NCI-H446 treated with DMSO at 0.1 percent for 48 hours (cell line): ENCODE data around the gene BPIFB2.
"Not testable (repeated sequence)": the region's sequence is repeated elsewhere in the genome, so short reads cannot be mapped to it uniquely, and the experiment has no call there.

Source experiments
- DNase-seq: peaks from one replicate; lab custom pipeline; 2025; lab: John Stamatoyannopoulos, UW

BPIFB2 gene

DNA sequence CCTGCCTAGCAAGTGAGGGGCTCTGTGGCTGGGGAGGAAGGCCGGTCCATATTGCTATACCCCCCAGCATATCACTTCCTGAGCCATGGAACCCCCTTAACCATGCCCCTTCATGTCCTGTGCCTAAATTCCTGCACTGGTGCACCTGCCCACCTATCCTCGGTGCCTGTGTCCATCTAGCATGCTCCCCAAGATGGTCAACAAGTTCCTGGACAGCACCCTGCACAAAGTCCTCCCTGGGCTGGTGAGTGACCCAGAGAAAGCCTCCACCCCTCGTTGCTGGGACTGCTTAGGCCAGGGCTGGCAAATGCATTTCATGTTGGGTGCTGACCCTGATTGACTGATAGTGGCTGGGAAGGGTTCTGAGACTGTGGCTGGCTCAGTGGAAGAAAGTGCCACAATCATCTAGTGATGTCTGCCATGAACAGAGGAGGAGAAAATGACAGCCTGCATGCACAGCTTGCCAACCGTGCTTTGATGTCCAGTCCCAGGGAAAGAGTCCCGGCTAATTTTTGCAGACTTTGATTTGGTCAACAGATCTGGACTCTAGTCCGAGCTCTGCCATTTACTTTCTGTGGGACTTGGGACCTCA lies 27.5 kb downstream of the BPIFB2 start:
- DNase-seq: no peak

GRCh38 chr20:33037456-33037855 lies 30.0 kb downstream of the BPIFB2 start:
- DNase-seq: no peak

- DNase-seq: no peak
Observed at GRCh38 chr20:33038243-33038642, 30.7 kb downstream of the BPIFB2 start.

GRCh38 chr20:33042430-33042829 lies 34.9 kb downstream of the BPIFB2 start:
- DNase-seq: no peak

DNA sequence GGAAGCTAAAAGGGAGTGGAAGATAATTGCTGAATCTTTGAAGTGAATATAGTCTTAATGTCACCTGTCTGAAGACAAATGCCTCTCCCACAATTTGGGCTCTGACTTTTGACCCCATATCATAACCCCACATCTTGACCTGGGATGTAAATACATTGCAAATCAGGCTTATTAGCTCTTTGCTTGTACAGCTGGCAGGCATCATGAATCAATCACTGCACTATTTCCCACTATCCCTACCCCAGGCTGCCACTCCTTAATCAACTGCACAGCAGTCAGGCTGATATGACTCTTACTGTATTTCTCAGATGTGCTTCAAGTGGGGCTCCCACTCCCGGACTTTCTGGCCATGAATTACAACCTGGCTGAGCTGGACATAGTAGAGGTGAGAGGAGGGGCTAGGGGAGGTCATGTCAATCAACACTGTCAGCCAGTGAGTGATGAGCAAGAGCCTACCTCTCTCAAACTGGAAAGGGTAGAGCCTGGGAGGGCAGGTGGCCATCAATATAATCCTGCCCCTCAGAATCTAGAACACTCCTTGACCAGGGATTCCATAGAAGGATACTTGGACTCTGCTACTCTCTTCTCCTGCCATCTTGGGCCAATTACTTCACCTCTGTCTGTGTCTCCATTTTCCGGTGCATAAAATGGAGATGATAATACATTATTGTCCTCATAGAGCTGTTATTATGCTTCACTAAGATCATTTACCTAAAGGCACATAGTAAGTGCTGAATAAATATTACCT lies 35.7 kb downstream of the BPIFB2 start:
- no peak for DNase-seq

DNA sequence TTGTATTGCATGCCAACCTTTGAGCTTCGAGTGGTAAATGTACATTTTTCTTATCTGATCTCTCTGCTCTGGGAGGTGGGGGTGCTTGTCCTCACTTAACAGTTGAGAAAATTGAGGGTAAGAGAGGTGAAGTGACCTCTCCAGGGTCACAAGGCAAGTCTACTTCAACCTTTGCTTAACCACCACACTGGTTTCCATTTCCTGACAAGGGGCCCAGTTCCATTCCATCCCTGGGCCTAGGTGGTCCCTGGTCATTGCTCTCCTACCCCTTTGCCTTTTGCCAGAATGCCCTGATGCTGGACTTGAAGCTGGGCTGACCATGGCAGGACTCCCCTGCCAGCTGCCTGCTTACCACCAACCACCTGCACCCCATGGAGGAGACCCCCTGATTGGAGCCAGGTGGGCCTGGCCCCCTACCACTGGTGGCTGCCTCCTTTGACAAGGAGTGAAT lies 36.3 kb downstream of the BPIFB2 start:
- no peak for DNase-seq

GRCh38 chr20:33045129-33045721 lies 37.7 kb downstream of the BPIFB2 start:
- DNase-seq: not testable (repeated sequence)

GRCh38 chr20:33046412-33046811 lies 38.9 kb downstream of the BPIFB2 start:
- DNase-seq: no peak

DNA sequence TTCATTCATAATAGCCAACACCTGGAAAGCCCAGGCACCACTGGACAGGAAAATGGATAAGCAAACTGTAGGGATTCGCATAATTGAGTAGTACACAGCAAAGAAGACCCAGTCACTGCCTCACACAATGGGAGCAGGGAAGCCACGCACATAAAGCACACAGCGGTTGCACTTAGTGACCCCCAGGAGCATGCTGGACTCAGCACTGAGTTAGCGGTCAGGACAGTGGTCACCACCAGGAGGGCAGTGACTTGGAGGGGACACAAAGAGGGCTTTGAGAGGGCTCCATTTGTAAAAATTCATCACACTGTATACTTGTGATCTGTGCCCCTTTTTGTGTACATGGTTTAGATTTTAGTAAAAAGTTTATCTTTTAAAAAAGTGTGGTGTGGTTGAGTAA lies 43.8 kb downstream of the BPIFB2 start:
- no peak for DNase-seq

DNA sequence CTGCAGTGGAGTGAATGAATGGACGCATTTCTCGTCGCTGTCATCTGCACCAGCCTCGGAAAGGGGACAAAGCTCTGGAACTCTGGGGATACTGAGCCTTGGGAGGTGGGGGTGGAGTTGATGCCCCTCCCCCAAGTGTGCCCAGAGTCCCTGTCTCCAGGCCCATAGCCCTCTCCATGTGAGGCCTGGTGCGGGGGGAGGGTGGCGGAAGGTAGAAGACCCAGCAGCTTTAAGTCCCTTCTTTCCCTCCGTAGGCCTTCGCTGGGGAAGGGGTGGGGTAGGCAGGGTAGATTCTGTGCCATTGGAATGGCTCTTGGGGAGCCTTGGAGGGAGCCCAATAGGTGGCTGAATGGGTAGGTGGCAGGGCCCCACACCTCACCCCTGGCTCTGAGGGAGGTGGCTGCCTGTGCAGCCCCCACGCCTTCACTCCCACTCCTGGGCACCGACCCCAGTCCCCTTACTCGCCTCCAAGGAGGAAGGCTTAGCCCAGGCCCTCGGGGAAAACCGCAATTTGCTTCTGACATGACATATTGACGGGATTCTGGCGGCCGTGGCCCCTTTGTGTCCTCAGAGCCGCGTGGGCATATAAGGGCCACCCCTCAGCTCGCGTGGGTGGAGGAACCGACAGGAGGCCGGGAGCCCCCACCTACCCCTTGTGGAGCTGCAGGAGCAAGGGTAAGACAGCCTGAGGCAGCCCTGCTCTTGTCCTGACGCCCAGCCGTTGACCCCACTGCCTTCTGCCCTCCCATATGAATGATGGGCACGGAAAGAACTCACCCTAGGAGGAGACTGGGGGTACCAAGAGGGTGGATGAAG lies 46.0 kb downstream of the BPIFB2 start, which contains the start of gene BPIFB3:
TSS of gene BPIFB3 (plus strand) at position 613 of the 816 bp plus-strand sequence. CDS start 1,533 bp downstream, outside the sequence.
- no peak for DNase-seq

DNA sequence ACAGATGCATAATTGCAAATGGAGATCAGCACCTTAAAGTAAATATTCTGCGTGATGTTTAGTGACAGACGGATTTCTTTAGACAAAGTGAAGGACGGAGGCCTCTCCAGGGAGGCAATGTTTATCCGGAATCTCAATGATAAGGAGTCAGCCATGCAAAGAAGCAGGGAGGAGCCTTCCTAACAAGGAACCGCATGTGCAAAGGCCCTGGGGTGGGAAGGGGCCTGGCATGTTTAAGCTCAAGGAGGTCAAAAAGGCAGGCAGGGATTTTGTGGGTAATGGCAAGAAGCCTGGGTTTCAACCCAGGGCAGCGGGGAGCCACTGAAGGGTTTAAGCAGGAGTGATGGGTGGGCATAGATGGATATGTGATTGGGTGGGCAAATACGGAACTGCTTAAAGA lies 46.9 kb downstream of the BPIFB2 start:
- DNase-seq: no peak

DNA sequence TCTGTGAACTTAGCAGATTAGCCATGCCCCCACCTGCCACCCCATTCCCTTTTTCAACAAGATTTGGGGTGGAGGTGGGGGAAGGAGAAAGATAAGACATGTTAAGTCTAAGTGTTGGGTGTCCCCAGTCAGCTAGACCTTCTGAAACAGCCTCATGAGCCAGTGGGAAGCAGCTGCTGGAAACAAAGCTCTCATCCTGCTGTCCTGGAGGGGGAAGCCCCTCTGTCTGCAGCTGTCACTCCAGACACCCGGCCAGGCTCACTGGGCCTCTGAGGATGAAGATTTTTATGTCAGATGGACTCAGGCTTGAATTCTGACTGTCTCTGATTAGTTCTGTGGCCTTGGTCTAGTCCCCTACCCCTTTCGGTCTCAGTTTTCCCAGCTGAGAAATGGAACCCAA lies 47.3 kb downstream of the BPIFB2 start:
- no peak for DNase-seq

- DNase-seq: no peak
Observed at GRCh38 chr20:33059136-33059535, 51.6 kb downstream of the BPIFB2 start.

GRCh38 chr20:33059741-33060390 lies 52.4 kb downstream of the BPIFB2 start:
- no peak for DNase-seq

GRCh38 chr20:33061658-33062028 lies 54.1 kb downstream of the BPIFB2 start:
- no peak for DNase-seq

DNA sequence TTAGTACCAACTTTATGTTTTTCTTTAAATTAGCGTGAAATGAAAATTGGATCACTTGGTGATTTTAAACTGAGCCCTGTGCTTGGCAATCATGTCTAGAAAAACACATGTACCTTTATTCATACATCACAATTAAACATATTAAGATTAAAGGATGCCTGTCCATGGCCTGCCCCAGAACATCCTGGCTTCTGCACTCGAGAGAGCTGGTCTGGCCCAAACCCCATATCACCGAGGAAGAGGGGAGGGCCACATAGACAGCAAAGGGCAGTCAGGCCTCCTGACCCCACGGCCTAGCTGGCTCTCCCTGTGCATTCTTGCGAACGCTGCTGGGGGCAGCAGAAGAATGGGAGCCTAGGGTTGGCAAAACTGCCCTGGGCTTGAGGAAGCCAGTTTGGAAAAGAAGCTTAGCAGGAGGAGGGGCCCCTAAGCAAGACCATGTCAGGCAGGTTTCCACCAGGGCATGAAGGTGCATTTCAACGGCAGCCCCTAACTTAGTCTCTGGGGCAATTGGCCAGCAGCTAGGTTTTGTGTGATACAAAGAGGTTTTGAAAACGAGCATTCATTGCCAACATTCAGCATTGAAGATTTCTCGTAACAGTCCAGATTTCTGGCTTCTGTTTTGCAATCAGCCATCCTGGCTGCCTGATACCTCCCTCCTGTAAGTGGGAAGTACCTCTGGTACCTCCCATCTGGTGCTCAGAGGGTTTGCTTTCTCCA lies 54.8 kb downstream of the BPIFB2 start:
- DNase-seq: no peak

GRCh38 chr20:33062825-33063149 lies 55.3 kb downstream of the BPIFB2 start:
- no peak for DNase-seq

GRCh38 chr20:33063271-33063670 lies 55.8 kb downstream of the BPIFB2 start:
- DNase-seq: no peak

- no peak for DNase-seq
Observed at GRCh38 chr20:33064572-33065287, 57.2 kb downstream of the BPIFB2 start.

GRCh38 chr20:33065785-33066184 lies 58.3 kb downstream of the BPIFB2 start:
- DNase-seq: no peak

GRCh38 chr20:33067806-33068205 lies 60.3 kb downstream of the BPIFB2 start:
- DNase-seq: no peak
